Camera-type eye (tissue), 1 donor: ENCODE data around the gene DZIP1L. TPM values are rescaled to one million over a fixed set of nuclear protein-coding genes. Genes with fewer than 3 reads are reported as not detected.

Experiments
- total RNA-seq: library from RNA; depleted of rRNA; stranded (reverse); fragments of >200 nt; gene quantifications from one replicate; pipeline ENCODE4 v1.2.3, GENCODE V29; 2014

Gene DZIP1L, protein sequence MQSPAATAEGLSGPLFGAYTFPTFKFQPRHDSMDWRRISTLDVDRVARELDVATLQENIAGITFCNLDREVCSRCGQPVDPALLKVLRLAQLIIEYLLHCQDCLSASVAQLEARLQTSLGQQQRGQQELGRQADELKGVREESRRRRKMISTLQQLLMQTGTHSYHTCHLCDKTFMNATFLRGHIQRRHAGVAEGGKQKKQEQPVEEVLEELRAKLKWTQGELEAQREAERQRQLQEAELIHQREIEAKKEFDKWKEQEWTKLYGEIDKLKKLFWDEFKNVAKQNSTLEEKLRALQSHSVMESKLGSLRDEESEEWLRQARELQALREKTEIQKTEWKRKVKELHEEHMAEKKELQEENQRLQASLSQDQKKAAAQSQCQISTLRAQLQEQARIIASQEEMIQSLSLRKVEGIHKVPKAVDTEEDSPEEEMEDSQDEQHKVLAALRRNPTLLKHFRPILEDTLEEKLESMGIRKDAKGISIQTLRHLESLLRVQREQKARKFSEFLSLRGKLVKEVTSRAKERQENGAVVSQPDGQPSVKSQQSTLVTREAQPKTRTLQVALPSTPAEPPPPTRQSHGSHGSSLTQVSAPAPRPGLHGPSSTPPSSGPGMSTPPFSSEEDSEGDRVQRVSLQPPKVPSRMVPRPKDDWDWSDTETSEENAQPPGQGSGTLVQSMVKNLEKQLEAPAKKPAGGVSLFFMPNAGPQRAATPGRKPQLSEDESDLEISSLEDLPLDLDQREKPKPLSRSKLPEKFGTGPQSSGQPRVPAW
- total RNA-seq, result 43.1 TPM

DNA sequence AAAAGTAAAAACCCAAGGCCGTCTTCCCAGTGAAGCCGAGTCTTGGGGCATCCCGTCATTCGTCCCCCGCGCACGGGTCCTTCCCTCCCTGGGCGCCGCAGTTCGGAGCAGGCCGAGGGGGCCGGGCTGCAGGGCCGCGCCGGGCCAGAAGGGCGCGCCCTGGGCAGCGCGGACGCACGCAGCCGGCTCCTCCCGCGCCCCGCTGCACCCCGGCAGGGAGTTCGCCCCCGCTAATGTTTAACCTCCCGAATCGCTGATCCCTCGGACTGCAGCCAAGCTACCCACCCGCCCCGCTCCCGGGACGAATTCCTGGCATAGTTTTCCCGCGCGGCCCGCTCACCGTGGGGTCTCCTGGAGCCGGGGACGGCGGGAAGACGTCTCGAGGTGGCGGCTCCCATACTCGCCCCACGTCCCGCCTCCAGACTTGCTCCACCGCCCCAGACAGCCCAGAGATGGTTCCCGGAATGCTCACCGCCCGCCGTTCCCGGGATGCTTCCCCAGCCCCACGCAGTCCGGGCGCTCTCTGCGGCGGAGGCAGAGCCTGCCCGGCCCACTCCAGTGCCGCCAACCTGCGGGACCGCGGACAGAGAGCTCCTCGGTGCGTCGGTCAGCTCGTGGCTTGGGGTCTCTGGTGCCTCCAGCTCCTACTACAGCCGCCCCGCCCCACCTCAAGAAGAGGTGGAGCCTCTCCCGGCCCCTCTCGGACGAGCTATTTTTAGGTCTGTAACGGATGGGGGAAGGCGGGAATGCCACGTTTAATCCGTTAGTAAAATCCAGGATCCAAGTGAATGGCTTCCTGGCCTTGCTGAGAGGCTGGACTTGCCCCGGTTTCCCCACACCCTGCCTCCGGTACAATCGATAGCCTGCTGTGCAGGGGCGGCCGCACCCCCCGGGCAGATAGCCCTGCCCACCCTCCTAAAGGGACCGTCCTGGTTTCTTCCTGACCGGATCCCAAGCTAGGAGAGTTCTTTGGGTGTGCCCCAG, at the start of gene DZIP1L:
Gene DZIP1L (minus strand): TSS at position 621 of the 984 bp plus-strand sequence. CDS start 11,637 bp downstream, outside the sequence.

DNA sequence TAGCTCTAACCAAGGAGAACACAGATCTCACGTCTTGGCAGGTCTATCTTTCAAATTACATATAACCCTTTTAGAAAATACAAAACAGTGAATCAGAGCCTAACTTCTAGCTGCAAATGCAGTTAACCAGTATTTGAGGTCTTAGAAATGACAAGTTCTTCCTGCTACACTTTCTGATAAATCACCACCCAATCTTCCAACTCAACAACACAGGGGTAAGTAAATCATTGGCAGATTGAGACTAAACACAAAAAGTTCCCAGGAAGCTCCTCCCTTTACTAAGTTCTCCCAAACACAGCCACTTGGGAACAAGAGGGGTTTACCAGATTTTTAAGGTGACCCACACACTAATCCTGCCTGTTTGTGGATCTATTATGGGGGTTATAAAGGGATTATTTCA, 16.8 kb upstream of the DZIP1L start, which contains the start of gene A4GNT:
Gene A4GNT (minus strand): TSS at position 152 of the 400 bp plus-strand sequence. CDS start 1,134 bp downstream, outside the sequence.

Other genes with a start within 250 kb of the DZIP1L start
- gene CLDN18, start 105.4 kb downstream of the DZIP1L start, total RNA-seq, result not detected
- gene A4GNT, start 16.8 kb upstream of the DZIP1L start, total RNA-seq, result 0.33 TPM
- gene DBR1, start 59.3 kb upstream of the DZIP1L start, total RNA-seq, result 24.7 TPM
- gene ARMC8, start 71.7 kb upstream of the DZIP1L start, total RNA-seq, result 95.7 TPM
- 2.6 TPM for gene NME9, start 214.2 kb upstream of the DZIP1L start, total RNA-seq
- gene MRAS, start 233.0 kb upstream of the DZIP1L start, total RNA-seq, result 30.2 TPM